PC-9 (cell line): ENCODE measurements around the gene IARS1. TPM values are rescaled to one million over a fixed set of nuclear protein-coding genes. Genes with fewer than 3 reads are reported as not detected.

ENCODE experiments used
- BruUV-seq: library from RNA; stranded (reverse); fragments of 400-500 nt; replicated peaks from 2 replicates; lab custom pipeline; 2021; lab: Mats Ljungman, UMichigan
- CTCF ChIA-PET: fragments of 300-600 bp; sonication (Branson Sonifier 250); formaldehyde crosslinking; loops from one replicate; lab custom pipeline; 2022; ENCODE audit warnings: antibody characterized with exemption; lab: Charles Lee
- POLR2A ChIA-PET: fragments of 300-600 bp; sonication (Branson Sonifier 250); formaldehyde crosslinking; loops from one replicate; lab custom pipeline; 2022; ENCODE audit warnings: antibody characterized with exemption; ENCODE audit not compliant: unreplicated experiment; lab: Charles Lee
- DNase-seq, 2 experiments: peaks; one replicate each; pipeline versions ENCODE4 v3.0.0 to v3.0.0-alpha.2; 2015 to 2022; ENCODE audit warnings: mixed read lengths in 1 of 2
- H2AFZ ChIP-seq: fragments of 200-600 bp; sonication (generic); 2 replicates; pipeline ENCODE4 v1.8.1; 2017; ENCODE audit warnings: antibody characterized with exemption
- H3F3A ChIP-seq: fragments of 200-600 bp; sonication (generic); 2 replicates; pipeline ENCODE4 v1.8.1; 2017; ENCODE audit warnings: antibody characterized with exemption, mild to moderate bottlenecking, low read depth; ENCODE audit not compliant: insufficient read depth
- H3K27ac ChIP-seq: fragments of 200-600 bp; sonication (generic); 2 replicates; pipeline ENCODE4 v1.6.1; 2016; ENCODE audit warnings: mixed run types
- H3K27me3 ChIP-seq: fragments of 200-600 bp; sonication (generic); 2 replicates; pipeline ENCODE4 v1.6.1; 2016; ENCODE audit warnings: low read depth, mixed run types; ENCODE audit not compliant: insufficient read depth
- H3K36me3 ChIP-seq: fragments of 200-600 bp; sonication (generic); 2 replicates; pipeline ENCODE4 v1.6.1; 2016; ENCODE audit warnings: low read depth, mixed run types
- H3K4me1 ChIP-seq: fragments of 200-600 bp; sonication (generic); replicated peaks from 2 replicates; pipeline ENCODE4 v1.6.1; 2016; ENCODE audit warnings: mixed run types; ENCODE audit not compliant: insufficient read depth
- H3K4me2 ChIP-seq: fragments of 200-600 bp; sonication (generic); 2 replicates; pipeline ENCODE4 v1.6.1; 2017; ENCODE audit warnings: mixed run types
- H3K4me3 ChIP-seq: fragments of 200-600 bp; sonication (generic); 2 replicates; pipeline ENCODE4 v1.6.1; 2016; ENCODE audit warnings: mixed run types
- H3K79me2 ChIP-seq: fragments of 200-600 bp; sonication (generic); 2 replicates; pipeline ENCODE4 v1.6.1; 2017; ENCODE audit warnings: low read depth, mixed run types
- H3K9me2 ChIP-seq: fragments of 200-600 bp; sonication (generic); 2 replicates; pipeline ENCODE4 v1.8.1; 2017; ENCODE audit warnings: mild to moderate bottlenecking; ENCODE audit not compliant: insufficient read depth
- H3K9me3 ChIP-seq: fragments of 200-600 bp; sonication (generic); 2 replicates; pipeline ENCODE4 v1.8.1; 2016; ENCODE audit warnings: low read depth; ENCODE audit not compliant: insufficient read depth
- H4K20me1 ChIP-seq: fragments of 200-600 bp; sonication (generic); 2 replicates; pipeline ENCODE4 v1.8.1; 2017; ENCODE audit not compliant: insufficient read depth
- EZH2 ChIP-seq: fragments of 200-600 bp; sonication (generic); IDR thresholded peaks from 2 replicates; pipeline ENCODE4 v1.8.0; 2017; ENCODE audit warnings: antibody characterized with exemption, low read depth
- intact Hi-C: fragments of 100-400 bp; cut with micrococcal nuclease; formaldehyde crosslinking; loops from one replicate; pipeline ENCODE4 v1.10.0; 2022; ENCODE audit not compliant: unreplicated experiment
- total RNA-seq: library from RNA; stranded (reverse); gene quantifications from 2 replicates; pipeline ENCODE4 v1.2.3, GENCODE V29; 2021
- TF ChIP-seq, protein P1 (sequence below): fragments of 200-600 bp; sonication (generic); conservative IDR thresholded peaks from 2 replicates; pipeline ENCODE4 v1.6.1; 2017; ENCODE audit warnings: mixed run types, antibody characterized with exemption, mild to moderate bottlenecking, moderate library complexity

Gene IARS1
- total RNA-seq, 1 experiment from 2014 or later = 232 TPM

DNA sequence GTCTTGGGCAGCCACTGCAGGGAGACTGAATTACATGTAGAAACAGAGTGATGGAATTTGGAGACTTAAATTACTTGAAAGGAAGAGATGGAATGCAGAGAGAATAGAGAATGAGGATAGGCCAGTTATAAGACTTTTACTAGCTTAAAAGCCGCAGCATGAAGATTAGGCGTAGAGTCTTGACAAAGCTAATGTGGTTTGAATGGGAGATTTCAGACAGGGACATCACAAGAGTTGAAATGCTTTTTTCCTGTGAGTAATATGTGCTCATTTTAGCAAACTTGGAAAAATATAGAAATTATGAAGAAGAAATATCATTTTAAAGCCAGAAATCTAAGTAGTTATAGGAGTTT lies 39.8 kb upstream of the IARS1 start:
- no peaks in the 10 kb centered on the region for H4K20me1 ChIP-seq
- TF ChIP-seq, protein P1, sequence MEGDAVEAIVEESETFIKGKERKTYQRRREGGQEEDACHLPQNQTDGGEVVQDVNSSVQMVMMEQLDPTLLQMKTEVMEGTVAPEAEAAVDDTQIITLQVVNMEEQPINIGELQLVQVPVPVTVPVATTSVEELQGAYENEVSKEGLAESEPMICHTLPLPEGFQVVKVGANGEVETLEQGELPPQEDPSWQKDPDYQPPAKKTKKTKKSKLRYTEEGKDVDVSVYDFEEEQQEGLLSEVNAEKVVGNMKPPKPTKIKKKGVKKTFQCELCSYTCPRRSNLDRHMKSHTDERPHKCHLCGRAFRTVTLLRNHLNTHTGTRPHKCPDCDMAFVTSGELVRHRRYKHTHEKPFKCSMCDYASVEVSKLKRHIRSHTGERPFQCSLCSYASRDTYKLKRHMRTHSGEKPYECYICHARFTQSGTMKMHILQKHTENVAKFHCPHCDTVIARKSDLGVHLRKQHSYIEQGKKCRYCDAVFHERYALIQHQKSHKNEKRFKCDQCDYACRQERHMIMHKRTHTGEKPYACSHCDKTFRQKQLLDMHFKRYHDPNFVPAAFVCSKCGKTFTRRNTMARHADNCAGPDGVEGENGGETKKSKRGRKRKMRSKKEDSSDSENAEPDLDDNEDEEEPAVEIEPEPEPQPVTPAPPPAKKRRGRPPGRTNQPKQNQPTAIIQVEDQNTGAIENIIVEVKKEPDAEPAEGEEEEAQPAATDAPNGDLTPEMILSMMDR = no peak
- no peak for TF ChIP-seq EZH2
- BruUV-seq = no TSS peak
- no peak overlapping the region for H3K4me3 ChIP-seq
- no peaks in the 10 kb centered on the region for H3K9me3 ChIP-seq
- no peak overlapping the region for H3K27ac ChIP-seq
- H3K4me1 ChIP-seq = no peaks in the 10 kb centered on the region
- H3K27me3 ChIP-seq = no peaks in the 10 kb centered on the region
- intact Hi-C loops = no loop called here
- H3K9me2 ChIP-seq = no peaks in the 10 kb centered on the region
- H3K4me2 ChIP-seq = no peak overlapping the region
- no peaks in the 10 kb centered on the region for H3K36me3 ChIP-seq
- POLR2A ChIA-PET = no interaction called here
- H3K79me2 ChIP-seq = no peaks in the 10 kb centered on the region
- CTCF ChIA-PET = no interaction called here
- H3F3A ChIP-seq = no peaks in the 10 kb centered on the region
- DNase-seq = no peak
- H2AFZ ChIP-seq = no peak overlapping the region

DNA sequence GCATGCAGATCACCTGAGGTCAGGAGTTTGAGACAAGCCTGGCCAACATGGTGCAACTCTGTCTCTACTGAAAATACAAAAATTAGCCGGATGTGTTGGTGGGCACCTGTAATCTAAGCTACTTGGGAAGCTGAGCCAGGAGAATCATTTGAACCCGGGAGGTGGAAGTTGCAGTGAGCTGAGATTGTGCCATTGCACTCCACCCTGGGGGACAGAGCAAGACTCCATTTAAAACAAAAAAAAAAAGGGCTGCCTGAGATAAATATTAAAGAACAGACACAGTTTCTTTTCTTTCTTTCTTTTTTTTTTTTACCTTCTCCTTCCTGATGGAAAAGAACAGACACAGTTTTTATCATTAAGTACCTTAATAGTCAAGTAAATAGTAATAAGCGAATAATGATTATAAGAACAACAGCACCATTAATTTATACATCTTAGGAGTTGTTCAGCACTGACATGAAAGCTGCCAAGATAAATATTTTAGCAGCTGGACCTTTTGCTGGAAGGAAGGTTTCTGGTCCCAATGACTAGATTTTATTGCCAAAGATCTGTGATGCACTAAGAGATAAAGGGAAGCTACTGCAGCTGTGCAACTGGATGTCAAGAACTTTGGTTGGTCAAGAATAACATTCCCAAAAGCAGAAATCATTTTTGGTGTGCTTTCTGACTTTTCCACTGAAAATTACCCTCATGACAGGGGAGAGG lies 39.2 kb upstream of the IARS1 start:
- no TSS peak for BruUV-seq
- Histone ChIP-seq H4K20me1 (no peaks in the 10 kb centered on the region), H3K4me3 (no peak overlapping the region), H3K27ac (no peak overlapping the region), H3K36me3 (no peaks in the 10 kb centered on the region), H3K27me3 (no peaks in the 10 kb centered on the region), H3F3A (no peaks in the 10 kb centered on the region), H3K79me2 (no peaks in the 10 kb centered on the region), H3K9me3 (no peaks in the 10 kb centered on the region), H3K9me2 (no peaks in the 10 kb centered on the region), H3K4me1 (no peaks in the 10 kb centered on the region), H2AFZ (no peak overlapping the region), H3K4me2 (no peak overlapping the region)
- CTCF ChIA-PET = no interaction called here
- TF ChIP-seq, protein P1 = no peak
- TF ChIP-seq EZH2 = no peak
- intact Hi-C loops = no loop called here
- POLR2A ChIA-PET = no interaction called here
- no peak for DNase-seq

DNA sequence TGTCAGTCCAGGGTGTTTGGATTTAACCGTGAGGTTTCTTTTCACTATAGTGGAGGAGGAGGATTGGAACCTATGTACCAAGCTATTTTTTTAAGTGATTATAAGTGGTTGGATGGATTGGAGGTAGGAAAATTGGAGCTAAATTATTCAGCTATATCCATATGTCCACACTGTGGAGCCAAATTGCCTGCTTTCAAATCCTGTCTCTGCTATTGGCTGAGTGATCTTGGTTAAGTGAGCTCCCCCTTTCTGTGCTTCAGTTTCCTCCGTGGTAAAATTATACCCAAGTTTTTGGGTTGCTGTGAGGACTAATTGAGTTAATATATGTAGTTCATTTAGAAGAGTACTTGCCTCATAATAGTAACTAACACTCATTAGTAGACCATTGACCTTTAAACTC lies 34.7 kb upstream of the IARS1 start:
- no peak for DNase-seq
- no peaks in the 10 kb centered on the region for H3K36me3 ChIP-seq
- H3K9me3 ChIP-seq = no peaks in the 10 kb centered on the region
- no TSS peak for BruUV-seq
- ChIA-PET POLR2A (interaction anchor here (0.6 to 0.7 kb wide), 3 partner anchors 178 to 501 kb away, joined by 3 to 5 read pairs (median 4); no protein-coding TSS in a partner anchor), CTCF (interaction anchor here (0.5 to 0.7 kb wide), 2 partner anchors 231 to 375 kb away, joined by 3 to 5 read pairs; no protein-coding TSS in a partner anchor)
- TF ChIP-seq, protein P1 = no peak; the same call in 1 of the 2 replicates
- TF ChIP-seq EZH2 = no peak
- intact Hi-C loops = loop anchor here (2.0 to 10.0 kb wide), 2 partner anchors 179 to 437 kb away; partner anchors contain the start of gene BICD2
- peaks cover 27% of the 10 kb centered on the region for H3K79me2 ChIP-seq
- H3K27ac ChIP-seq = no peak overlapping the region
- H3K4me3 ChIP-seq = no peak overlapping the region
- no peak overlapping the region for H3K4me2 ChIP-seq
- H3F3A ChIP-seq = no peaks in the 10 kb centered on the region; the same call in 1 of the 2 replicates
- no peak overlapping the region for H2AFZ ChIP-seq
- H3K9me2 ChIP-seq = no peaks in the 10 kb centered on the region
- no peaks in the 10 kb centered on the region for H4K20me1 ChIP-seq
- peaks cover 22% of the 10 kb centered on the region for H3K4me1 ChIP-seq
- no peaks in the 10 kb centered on the region for H3K27me3 ChIP-seq
